Neural progenitor cell (in vitro differentiated cells): ENCODE data around the gene CFAP299.

Experiments
- EZH2 ChIP-seq: fragments of 200-600 bp; sonication (generic); IDR thresholded peaks from 2 replicates; pipeline ENCODE4 v1.6.1; 2017; ENCODE audit warnings: antibody characterized with exemption, mild to moderate bottlenecking, moderate library complexity
- EZH2phosphoT487 ChIP-seq: fragments of 200-600 bp; sonication (generic); IDR thresholded peaks from 2 replicates; pipeline ENCODE4 v1.6.1; 2017; ENCODE audit warnings: antibody characterized with exemption
- TF ChIP-seq, protein P1 (sequence below): fragments of 200-600 bp; sonication (generic); IDR thresholded peaks from 2 replicates; pipeline ENCODE4 v1.5.1; 2017; ENCODE audit warnings: antibody characterized with exemption, mild to moderate bottlenecking

DNA sequence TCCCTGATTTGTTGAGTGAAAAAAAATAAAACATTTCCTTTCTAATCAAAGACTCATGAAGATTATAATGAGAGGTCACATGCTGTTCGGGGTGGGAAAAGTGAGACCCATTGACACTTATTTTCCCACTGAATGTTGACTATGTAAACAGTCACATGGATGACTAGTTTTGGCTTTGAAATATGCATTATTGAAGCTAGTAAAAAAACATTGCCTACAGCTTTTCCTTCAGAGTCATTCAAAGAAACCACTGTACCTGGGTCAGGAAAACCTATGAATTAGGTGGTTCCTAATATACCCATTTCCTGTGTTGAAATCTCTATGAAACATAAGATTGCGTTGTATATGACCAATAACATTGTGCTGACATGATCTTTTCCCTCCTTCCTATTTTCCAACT, 251.2 kb downstream of the CFAP299 start:
- TF ChIP-seq, protein P1, sequence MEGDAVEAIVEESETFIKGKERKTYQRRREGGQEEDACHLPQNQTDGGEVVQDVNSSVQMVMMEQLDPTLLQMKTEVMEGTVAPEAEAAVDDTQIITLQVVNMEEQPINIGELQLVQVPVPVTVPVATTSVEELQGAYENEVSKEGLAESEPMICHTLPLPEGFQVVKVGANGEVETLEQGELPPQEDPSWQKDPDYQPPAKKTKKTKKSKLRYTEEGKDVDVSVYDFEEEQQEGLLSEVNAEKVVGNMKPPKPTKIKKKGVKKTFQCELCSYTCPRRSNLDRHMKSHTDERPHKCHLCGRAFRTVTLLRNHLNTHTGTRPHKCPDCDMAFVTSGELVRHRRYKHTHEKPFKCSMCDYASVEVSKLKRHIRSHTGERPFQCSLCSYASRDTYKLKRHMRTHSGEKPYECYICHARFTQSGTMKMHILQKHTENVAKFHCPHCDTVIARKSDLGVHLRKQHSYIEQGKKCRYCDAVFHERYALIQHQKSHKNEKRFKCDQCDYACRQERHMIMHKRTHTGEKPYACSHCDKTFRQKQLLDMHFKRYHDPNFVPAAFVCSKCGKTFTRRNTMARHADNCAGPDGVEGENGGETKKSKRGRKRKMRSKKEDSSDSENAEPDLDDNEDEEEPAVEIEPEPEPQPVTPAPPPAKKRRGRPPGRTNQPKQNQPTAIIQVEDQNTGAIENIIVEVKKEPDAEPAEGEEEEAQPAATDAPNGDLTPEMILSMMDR: no peak
- TF ChIP-seq EZH2 (no peak), EZH2phosphoT487 (no peak)
